HG03066 (cell line): ENCODE results near the gene ADCY2.

Experiments used
- ATAC-seq: cut with Tn5 transposase; IDR thresholded peaks from one replicate; pipeline ENCODE4 v1.9.1; 2021; ENCODE audit warnings: low read depth; ENCODE audit not compliant: unreplicated experiment

ADCY2 gene

DNA sequence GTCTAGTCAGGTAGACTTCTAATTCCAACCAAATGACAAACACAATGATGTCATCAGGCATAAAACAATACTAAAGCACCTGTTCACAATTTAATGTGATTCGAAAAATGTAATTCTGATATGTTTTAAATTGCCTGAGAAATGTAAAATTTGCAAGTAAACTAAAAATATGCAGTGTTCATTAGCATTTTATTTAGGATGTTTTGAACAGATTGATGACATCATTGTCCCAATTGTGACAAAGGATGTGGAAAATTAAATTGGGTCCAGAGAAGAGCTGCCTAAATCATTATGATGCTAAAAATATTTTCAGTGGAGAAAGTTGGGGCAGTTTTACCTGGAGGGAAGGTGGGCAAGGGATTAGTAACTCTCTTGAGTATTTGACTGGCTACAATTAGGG, 368.5 kb downstream of the ADCY2 start:
- no peak for ATAC-seq

DNA sequence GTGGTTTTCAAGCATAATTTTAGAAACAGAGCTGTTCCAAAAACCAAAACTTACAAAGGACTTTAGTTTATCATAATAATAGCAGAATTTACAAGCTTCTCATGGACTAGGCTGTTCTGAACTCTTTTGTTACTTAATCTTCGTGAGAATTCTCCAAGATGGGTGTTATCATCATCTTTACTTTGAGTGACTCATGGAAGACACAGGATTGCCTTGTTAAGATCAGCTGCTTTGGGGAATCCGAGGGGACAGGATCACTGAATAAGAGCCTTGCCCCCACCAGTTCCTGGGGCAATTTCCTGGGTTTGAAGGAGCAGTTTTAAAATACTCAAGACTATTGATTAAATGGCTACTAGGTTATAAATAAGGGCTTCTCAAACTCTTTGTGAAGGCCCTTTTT, 374.5 kb downstream of the ADCY2 start:
- ATAC-seq: no peak

DNA sequence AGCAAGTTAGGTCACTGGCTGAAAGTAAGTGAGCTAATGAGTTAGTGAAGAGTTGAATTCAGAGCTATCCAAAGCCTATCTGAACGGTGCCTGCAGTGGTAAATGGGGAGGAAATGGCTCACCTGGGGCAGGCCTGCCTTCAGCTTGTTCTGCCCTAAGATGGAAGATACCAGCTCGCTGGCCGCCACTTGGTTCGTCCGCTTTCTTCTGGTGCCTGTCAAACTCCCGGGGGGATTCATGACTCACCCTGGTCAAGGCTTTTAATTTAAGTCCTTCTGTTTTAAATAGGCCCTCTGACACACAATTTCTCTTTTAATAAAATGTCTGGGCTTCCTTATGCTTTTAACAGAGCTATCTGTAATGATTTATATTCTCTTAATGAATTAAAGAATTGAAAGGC, 376.2 kb downstream of the ADCY2 start:
- no peak for ATAC-seq

DNA sequence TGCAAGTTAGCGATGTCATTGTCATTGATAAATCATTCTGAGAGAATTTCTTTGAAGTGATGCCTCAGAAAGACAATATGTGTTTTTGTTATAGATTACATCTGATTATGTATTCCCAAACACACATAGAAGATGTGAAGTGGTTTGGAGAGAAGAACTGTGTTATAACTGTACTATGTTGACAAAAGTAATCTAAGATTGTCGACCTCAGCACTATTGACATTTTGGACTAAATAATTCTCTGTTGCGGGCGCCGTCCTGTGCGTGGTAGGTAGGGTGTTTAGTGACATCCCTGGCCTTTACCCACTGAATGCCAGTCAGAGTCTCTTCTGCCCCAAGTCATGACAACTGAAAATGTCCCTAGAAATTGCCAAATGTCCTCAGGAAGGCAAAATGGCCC, 377.2 kb downstream of the ADCY2 start:
- ATAC-seq: no peak

DNA sequence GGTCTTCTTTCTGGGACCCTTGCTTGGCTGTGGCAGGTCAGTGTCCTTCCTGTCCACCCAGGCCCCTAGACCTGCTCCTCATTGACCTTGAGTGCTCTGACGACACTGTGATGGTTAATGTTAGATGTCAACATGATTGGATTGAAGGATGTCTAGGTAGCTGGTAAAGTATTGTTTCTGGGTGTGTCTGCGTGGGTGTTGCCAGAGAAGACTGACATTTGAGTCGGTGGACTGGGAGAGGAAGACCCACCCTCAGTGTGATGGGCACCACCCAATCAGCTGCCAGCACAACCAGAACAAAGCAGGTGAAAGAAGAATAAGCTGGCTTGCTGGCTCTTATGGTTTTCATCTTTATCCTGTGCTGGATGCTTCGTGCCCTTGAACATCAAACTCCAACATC, 380.5 kb downstream of the ADCY2 start:
- ATAC-seq: no peak

DNA sequence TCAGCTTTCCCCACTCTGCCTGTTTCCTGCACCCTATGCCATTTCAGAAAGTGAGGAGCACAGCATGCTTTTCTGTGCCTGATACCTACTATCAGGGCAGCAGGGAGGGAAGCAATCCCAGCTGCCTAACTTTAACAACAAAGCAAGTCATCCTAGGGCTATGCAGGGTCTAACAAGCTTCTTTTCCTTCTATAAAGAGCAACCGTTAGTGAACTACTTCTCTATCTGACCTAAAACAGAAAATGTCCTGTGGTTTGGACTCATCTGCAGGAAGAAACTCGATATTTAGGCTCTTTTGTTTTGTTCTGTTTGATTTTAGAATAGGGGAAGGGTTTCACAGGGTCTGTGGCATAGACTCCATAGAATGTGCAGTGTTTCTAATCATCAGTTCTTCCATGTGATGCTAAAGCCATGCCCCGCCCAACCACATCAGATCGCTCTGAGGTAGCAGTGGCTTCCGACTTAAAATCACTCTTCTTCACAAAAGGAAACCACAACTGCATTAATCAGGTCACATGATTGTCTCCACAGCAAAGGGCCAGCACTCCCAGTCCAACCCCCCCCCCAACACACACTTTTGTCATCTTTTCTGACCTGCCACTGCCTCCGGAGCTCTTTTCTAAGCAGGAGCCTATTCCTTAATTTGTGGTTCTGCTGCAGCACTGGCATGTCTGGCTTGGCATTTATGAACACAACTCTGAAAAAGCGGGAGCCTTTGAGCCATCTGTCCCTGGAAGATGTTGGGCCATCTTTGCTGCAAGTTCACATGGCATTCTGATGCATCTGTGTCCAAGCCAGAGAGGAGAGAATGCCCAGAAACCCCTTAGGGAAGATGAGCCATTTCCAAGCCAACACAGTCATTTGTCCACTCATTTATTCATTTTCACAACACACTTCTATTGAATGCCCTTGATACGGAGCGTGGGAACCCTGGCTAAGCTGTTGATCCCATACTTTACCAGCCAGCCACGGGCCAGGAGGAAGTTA, 383.4 kb downstream of the ADCY2 start:
- no peak for ATAC-seq

DNA sequence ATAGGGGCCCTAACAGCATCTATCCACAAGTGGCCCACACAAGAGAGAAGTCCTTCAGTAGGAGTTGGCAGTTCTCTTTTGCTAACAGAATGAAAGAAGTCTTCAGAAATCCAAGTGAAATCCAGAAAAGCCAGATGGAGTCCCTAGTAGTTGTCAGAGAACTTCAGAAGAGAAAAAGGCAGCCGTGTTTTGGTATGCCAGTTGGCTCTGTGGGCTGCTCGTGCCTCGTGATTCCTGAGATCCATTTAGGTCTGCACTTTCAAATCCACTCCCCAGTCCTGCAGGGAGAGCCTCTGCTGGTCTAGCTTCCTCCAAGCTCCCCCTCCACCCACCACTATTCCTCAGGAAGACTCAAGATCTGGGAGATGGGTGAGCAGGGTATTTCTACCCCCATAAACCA, 386.0 kb downstream of the ADCY2 start:
- no peak for ATAC-seq

DNA sequence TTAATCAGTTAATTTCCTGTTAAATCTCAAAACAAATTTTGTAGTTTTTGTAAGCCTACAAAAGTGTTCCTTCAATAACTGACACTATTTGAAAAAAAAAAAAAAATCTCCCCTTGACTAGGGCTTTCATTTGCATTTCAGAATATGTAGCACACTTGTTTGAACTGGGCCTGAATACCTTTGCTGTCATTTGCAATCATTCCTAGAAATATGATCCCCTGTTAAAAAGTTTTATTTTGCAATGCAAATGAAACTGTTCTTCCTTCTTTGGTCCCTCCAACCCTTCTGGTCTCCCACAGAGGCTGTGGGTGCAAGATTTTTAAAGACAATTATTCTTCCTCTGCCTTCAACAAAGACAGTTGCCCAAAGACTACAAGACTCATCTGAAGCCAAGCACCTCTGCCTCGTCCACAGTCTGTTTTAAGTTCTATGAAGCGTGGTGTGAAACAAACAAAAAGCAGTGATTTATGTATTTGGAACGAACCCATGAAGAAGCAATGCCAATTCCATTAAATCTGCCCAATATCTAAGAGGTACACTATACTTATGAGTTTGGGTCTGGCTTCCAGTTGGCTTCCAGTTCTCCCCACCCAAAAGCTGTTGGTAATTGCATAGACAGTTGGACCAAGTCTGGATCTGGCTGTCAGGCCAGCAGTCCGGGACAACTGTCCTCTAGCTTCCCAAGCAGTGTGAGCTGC, 388.9 kb downstream of the ADCY2 start:
- ATAC-seq: no peak

DNA sequence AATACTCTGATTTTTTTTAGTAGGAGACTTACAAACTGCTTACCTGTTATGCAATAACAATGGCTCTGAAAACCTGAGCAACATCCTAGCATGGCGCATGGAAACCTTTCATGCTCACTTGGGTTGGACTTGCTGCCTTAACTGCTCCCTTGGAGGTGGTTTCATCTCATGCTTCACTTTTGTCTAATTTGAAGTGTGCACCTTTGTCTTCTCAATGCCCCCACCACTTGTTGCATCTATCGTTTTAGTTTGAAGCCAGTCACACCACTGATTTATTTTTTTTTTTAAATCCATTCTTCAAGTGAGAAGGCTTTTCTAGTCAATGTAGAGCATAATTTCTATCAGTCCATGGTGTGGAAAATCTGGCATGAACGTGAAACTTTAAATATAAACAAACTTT, 391.8 kb downstream of the ADCY2 start:
- ATAC-seq: no peak

DNA sequence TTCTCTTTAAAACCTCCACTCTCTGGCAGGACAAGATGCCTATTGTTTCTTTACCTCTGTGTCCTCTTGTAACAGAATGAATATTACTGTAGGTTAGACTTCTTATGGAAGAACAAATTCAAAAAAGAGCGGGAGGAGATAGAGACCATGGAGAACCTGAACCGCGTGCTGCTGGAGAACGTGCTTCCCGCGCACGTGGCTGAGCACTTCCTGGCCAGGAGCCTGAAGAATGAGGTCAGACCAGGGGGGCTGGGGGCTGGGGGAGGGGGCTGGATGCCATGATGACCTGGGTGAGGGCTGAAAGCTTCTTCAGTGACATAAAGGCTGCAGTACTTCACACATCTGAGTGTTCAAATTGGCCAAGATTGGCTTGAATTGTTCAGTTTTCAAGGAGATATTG, 393.6 kb downstream of the ADCY2 start:
- no peak for ATAC-seq

DNA sequence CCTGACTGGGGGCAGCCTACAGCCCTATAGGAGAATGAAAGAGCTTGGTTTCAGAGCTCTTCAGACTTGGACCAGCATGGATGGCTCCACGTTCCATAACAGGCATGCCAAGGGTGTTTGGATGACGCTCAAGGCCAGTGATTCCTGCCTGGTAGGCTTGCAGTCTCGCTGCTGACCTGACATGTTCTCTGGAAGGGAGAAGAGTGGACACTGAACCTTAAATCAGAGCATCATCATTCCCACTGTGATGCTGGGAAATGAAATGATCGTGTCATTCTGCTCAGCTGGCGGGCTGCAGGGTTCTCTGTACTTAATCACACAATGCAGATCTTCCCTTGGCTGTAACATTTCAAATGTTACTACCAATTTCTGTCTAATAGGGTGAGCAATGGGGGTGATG, 398.0 kb downstream of the ADCY2 start:
- ATAC-seq: no peak

DNA sequence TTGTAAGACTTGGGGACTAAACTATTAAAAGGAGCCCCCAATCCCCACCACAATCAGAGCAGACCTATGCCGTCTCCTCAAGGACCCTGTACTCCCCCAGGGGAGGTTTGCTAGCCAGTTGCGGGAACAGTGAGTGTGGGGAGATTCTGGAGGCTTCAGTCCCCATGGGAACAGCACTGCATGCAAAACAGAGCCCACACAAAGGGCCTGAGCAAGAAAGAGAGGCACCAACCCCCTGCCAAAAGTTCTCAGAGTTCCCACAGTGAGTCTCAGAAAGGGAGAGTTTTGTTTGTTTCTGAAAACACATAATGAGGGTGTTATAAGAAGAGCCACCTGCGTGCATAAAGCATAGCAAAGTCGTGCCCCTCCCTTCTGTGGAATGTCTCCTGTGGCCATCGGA, 398.4 kb downstream of the ADCY2 start:
- ATAC-seq: peak; percentile 90

DNA sequence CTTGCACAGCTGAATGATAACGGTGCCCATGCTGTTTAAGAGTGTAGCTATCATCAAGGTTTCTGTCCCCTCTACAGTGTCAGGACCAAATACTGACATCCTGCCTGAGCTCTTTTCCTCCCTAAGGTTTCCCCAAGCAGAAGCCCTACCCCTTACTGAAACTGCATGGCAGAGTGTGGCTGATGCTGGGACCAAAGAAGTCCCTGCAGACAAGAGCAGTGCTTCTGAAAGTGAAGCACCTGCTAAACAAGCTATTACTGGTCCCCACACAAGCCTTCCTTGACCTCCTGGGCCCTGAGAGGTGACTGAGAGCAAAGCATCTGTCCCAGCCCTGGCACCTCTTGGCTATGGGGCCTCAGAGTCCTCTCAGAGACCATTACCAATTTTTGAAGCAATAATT, 398.9 kb downstream of the ADCY2 start:
- peak; percentile 39 for ATAC-seq

DNA sequence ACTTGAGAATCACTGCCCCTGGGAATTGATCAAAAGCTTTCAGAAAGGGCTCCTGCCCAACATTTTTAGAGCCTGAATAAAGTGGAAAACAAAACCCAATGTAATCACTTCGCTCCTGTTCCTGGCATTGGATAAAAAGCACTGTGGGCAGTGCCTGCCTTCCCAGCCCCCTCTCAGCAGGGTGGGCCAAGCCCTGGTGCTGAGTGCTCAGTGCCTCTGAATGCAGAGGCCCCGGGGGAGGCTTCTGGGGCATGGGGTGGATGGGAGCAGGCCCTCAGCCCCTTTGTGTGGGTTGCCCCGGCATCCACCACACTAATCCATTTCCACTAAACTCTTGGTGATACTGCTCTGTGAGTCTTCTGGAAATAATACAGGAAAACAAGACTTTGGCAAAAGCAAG, 399.4 kb downstream of the ADCY2 start:
- ATAC-seq: no peak

DNA sequence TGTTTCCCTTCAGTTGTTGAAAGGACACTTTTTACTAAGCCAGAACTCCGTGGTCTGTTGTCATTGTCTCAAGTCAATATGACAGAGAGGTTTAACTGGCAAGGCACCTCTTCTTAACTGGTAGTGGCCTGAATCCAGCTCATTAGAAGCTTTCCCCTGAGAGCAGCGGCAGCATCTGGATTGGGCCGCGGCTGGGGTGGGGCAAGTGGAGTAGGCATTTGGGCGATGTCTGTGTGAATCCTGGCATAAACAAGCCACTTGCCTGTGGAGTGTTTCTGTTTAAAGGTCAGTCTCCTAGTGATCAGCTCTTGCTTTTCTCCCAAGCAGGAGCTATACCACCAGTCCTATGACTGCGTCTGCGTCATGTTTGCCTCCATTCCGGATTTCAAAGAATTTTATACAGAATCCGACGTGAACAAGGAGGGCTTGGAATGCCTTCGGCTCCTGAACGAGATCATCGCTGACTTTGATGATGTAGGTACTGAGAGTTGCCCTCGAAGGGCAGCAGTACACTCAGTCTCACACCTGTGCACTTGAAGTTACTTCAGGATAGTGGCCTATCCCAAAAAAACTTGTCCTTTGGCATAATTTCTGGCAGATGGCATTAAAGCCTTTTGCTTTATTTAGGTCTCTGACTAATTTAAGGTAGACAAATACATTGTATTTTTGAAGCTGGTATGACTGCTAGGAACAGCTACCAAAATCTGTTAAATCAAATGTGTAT, 406.1 kb downstream of the ADCY2 start:
- no peak for ATAC-seq

DNA sequence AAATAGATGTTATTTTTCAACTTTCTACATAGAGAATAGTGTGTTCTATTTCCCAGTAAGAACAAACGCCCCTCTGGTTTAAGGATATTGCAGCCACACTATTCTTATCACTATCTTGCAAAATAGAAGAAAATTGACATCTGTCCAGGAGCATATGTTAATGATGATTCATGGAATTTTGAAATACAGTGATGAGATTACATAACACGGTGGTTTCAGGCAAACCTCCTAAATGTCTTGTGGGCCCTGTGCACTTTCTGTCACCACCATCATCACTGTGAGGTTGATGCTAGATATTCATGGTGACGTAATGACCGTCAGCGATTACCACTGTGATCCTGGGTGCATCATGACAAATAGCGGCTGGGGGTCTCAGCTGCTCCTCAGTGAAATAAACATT, 406.9 kb downstream of the ADCY2 start:
- no peak for ATAC-seq

DNA sequence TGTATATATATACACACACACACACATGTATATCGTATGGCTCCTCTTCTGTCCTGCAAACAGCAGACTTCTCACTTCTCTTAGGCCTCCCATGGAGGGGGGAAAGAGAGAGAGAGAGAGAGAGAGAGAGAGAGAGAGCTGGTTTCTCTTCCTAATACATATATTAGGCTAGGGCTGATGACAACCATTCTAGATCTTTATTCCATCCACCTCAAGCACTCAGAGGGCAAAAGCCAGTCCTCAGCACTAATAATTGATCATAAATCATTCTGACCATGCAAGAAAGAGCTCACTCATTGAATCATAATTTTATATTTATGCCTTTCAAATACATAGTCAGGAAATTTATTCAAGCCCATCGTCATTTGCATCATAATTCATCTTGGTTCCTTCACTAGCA, 408.0 kb downstream of the ADCY2 start:
- ATAC-seq: no peak

DNA sequence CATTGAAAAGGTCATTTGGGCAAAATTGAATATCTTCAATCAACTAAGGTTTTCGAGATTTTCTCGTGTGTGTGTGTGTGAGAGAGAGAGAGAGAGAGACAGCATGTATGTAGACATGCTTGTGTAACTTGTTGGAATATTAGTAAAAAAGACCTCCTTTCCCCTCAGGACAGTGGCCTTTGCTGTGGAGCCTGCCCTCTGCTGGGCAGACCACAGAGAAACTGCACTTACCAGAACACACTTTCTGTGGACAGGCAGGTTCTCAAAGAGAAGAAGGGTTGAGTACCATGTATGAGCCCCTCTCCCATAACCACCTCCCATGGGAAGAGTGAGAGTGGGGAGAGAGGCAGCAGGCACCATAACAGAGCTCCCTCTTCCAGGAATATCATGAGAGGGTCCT, 409.4 kb downstream of the ADCY2 start:
- ATAC-seq: no peak

DNA sequence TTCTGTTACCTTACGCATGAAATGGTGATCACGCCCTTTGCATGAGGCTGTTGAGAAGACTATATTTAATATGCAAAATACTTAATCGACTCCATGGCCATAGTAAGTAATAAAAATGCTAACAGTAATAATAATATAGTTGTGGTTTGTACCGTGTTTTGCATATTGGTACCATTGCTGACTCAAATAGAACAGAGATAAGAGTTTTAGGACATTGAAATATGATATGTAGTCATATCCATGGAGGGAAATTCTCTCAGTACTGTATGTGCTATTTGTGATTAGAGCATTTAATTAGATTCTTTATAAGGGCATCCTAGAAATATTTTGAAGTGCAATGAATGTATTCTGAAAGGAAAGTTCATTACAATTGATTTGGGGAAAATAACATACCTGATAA, 413.1 kb downstream of the ADCY2 start:
- ATAC-seq: no peak

DNA sequence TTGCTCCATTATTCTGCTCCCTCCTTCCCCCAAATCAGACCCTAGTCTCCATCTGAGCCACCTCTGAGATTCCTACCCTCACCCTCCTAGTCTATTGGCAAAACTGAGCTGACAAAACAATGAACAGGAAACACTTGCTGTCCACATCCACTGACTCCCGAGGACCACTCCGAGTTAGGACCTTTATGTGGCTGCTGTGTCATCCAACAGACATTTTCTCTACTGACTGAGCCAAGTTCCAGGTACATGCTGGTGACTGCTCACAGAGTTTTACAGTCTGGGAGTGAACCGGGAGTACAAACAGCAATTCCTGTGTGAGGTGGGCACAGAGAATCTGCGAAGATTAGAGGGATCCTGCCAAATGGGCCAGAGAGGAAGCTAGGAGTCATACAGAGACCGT, 415.8 kb downstream of the ADCY2 start:
- no peak for ATAC-seq

DNA sequence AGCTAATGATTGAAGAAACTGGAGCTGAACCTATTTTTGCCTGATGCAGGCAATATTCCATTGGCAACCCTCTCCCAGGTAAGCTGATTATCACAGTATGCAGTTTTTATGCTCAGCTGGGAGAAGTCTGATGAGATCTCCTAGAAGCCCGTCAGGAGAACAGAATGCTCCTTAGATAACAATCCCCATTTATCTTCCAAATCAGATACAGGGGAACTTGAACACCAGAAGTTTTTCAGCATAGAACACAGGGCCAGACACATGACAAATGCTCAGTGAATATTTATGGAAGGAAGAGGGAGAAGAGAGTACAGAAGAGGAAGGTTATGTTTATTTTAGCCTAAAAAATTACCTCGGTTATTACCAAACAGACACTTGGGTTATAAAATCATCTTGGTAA, 417.1 kb downstream of the ADCY2 start:
- no peak for ATAC-seq
